ENCODE measurements around the gene TNFSF12.
A peak's percentile ranks its signal among the peaks of the same experiment; 100 is the strongest.

GRCh38 chr17:7586673-7587419, 38.0 kb downstream of the TNFSF12 start:
- TF ChIP-seq POLR2A (IDR thresholded peaks at IDR 0.05; ENCODE audit: extremely low read depth, insufficient read length) (no peak), CTCF (IDR thresholded peaks at IDR 0.05; ENCODE audit: low read depth, low read length) (peak; percentile 1), MYC (IDR thresholded peaks at IDR 0.05; ENCODE audit: low read depth, low read length) (no peak)

Data from NB4 (cell line).